Heart left ventricle (tissue), 13 donors: ENCODE results near the gene TIMM50.

ENCODE experiments used
- CTCF ChIP-seq, 12 donors: fragments of 200-600 bp; sonication (generic) in 4 of 12; IDR thresholded peaks; one replicate each; pipeline versions ENCODE4 v1.5.0 to v1.8.0; 2018 to 2022; ENCODE audit warnings: antibody characterized with exemption in 12 of 12, mild to moderate bottlenecking in 5 of 12
- POLR2A ChIP-seq, 2 donors: fragments of 450-650 bp; IDR thresholded peaks; one replicate each; pipeline ENCODE4 v1.6.1; 2017; ENCODE audit warnings: antibody characterized with exemption in 2 of 2, mild to moderate bottlenecking in 2 of 2, moderate library complexity in 2 of 2
- donor health status: ischemic (EF 13 %, LVEDD 7.1; RV severe dilation, severe dysfunction).
- donor health status: DM: no; HTN: yes; CAD: no.
- donor health status: DM: no; HTN: no; CAD: no.
- donor health status: ischemic (EF 25% LVEDD 6.9; RV normal size, moderate dysfunction).
- donor health status: ischemic (EF 25% LVEDD 5.7; RV mildly dilated, moderate dysfunction).
- donor health status: ischemic (EF 35%, LVEDD 5.7; RV mildly dilated, moderate dysfunction).
- donor health status: nonischemic (EF 11% LVEDD 7.7; RV severe dilation, severe dysfunction).
- donor health status: DM: yes; HTN: yes; CAD: no.
- donor health status: PGD.
- donor health status: ischemic (EF 29% LVEDD 5.4; RV normal size, mild dysfunction).
- donor health status: nonischemic (EF 23%, LVEDD 6.1; RV moderate dilation, normal function).

- no peak for TF ChIP-seq CTCF (IDR thresholded peaks at IDR 0.05)
- TF ChIP-seq POLR2A (IDR thresholded peaks at IDR 0.05): no peak
These were observed 53.2 kb downstream of the TIMM50 start for GRCh38 chr19:39533791-39534190.
